GM19324 (cell line): ENCODE measurements around the gene CSF2RB.

ENCODE experiments used
- ATAC-seq: cut with Tn5 transposase; IDR thresholded peaks from one replicate; pipeline ENCODE4 v1.9.1; 2021; ENCODE audit warnings: mild to moderate bottlenecking, moderate library complexity; ENCODE audit not compliant: unreplicated experiment, low FRiP score

Gene CSF2RB

DNA sequence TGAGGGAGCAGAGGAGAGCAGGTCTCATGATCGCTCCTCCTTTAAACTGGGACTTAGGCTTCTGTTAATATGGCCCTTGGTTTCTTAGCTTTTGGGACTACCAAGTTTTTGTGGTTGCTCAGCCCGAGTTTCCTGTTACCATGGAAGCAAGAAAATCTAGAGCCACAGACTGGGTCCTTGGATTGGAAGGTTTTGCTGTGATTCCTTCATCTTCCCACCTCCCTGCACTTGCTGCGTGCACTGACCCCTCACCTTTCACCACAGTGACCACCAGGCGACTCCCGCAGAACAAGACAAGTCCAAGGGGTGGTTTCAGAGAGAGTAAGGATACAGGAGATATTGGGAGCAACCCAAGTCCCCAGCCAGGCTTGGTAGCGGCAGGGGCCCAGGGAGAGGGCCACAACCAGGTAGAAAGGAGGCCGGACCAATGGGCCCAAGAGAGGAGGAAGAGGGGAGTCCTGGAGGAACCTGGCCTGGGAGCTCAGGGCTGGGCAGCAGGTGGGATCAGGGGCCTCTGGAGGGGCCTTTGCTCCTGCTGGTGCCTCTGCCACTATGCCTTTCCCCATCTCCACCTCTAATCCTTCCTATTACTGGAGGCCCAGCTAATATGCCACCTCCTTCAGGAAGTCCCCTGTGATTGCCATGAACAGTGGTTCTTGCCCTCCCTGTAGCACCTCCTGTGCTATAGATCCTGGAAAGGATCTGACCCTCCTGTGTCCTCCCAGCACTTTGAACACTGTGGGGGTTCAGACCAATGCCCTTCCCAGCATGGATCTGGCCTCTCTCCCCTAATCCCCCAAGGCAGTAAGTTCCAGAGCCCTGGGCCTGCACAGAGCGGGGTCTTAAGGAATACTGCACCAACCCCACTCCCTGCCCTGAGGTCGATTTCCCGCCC lies 21.2 kb downstream of the CSF2RB start:
- no peak for ATAC-seq

- no peak for ATAC-seq
Observed at GRCh38 chr22:36935313-36935610, 21.8 kb downstream of the CSF2RB start.

DNA sequence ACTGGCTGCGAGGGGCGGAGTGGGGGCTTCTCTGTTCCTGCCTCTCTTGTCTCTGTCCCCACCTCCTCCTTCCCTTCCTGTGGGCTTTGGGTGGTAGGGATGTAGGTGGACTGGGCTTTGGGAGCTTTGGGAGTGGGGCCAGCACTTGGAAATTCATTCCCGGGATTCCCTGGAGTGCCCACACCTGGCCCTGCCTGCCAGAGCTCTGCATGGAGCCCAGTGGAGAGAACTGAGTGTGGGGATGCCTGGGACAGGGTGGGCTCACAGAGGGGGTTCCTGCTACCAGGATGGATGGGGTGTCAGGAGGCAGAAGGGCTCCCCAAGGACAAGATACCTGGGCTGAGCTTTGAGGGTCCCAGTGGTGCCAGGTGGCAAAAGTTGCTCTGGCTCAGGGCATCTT lies 22.3 kb downstream of the CSF2RB start:
- no peak for ATAC-seq

- ATAC-seq = no peak
Observed at GRCh38 chr22:36936362-36937116, 23.1 kb downstream of the CSF2RB start.

- ATAC-seq = no peak
Observed at GRCh38 chr22:36937319-36938027, 24.0 kb downstream of the CSF2RB start.

GRCh38 chr22:36938028-36938425 lies 24.6 kb downstream of the CSF2RB start:
- ATAC-seq = no peak

- no peak for ATAC-seq
Observed at GRCh38 chr22:36938886-36939285, 25.5 kb downstream of the CSF2RB start.

GRCh38 chr22:36940676-36941075 lies 27.2 kb downstream of the CSF2RB start:
- no peak for ATAC-seq

DNA sequence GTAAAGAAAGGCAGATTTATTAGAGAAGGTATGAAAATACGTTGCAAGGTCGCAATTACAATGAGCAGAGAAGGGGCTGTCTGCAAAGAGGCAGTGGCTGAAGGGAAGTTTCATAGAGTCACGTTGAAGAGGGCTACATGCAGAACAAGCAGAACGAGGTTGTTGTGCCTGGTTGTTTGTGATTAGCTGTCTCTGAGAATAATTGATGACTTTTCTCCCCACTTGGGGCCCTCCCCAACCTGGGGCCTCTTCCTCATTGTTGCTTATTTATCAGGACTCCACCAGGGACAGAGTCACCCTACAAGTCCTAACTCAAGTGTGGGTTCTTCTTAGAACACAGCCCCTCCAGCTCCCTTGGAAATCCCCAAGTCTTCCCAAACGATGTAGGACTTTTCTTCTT lies 29.1 kb downstream of the CSF2RB start:
- ATAC-seq = no peak

DNA sequence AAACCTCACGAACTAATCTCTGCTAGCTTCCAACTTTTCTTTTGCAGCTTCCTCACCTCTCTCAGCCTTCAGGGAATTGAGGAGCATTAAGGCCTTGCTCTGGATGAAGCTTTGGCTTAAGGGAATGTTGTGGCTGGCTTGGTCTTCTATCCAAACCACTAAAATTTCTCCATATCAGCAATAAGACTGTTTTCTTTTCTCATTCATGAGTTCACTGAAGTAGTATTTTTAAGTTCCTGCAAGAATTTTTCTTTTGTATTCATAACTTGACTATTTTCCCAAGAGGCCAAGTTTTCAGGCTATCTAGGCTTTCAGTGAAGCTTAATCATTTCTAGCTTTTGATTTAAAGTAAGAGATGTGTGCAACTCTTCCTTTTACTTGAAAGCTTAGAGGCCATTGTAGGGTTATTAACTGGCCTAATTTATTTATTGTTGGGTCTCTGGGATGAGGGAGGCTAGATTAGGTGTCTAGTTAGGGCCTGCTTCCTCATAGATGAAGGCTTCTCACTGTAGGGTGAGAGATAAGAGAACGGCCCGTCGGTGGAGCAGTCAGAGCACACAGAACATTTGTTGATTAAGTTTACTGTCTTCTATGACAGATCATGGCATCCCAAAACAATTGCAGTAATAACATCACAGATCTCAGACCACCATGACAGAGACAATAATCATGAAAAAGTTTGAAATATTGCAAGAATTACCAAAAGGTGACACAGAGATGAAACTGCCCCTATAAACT lies 33.2 kb downstream of the CSF2RB start:
- no peak for ATAC-seq

DNA sequence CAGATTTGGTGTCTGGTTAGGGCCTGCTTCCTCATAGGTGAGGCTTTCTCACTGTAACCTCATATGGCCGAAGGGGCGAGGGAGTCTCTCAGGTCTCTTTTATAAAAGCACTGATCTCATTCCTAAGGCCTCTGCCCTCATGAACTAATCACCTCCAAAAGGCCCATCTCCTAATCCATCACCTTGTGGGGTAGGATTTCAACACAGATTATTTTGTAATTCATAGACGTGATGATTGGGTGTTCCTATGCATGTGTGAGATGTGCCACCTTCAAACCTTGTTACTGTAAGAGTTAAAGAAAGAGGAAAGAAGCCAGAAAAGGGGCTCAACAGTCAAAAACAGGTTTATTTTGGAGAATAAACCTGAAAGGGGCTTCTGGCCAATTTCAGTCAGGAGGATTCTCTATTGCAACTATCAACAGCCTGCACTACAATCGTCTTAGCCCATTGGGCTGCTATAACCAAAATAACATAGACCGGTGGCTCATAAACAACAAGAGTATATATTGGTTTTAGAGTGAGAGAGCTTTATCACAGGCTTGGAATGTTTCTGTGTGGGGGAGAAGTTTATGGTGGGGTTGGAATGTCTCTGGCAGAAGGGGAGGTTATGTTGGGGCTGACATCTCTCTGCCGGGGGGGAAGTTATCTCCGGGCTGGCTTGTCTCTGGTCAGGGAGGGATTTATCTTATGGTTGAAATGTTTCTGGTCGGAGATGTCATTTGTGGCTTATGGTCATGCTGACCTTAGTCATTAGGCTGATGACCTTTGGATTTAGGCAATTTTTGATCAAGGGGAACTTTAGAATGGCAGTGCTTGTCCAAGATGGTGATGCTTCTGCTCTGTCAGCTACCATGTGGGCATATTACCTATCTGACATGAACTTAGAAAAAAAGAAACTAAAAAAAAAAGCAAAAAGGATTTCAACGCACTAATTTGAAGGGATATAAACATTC lies 35.1 kb downstream of the CSF2RB start:
- ATAC-seq = no peak

DNA sequence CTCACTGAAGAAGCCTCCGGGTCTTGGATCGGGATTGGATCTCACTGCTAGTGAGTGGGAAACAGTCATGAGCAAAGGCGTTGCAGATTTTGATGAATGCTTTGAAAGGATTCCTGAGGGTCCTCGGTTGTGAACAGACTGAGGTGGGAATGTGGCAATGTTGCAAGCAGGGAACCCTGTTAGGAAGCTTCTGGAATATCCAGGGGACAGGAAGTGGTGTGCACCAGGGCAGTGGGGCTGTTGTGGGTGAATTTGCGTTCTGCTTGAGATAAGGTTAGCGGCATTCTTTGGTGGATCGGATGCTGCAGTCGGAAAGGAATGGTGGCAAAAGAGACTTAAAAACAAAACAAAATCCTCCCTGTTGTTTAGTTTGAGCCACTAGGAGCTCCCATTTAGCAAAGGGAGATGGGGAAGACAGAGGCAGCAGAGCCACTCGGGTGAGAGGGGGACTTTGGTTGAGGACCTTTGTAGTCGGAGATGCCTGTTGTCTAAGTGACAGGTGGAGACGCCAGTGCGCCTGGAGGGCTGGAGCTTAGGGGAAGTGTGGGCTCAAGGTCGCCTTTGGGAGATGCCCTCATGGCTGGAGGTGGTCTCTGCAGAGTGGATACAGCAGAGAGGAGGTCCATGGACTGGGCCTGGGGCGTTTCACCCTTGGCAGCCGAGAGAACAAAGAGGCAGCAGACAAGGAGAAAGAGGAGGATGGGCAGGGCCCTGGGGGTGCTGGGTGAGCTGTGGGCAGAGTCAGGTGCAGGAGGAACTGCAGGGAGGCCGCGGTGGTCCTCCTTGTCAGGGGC lies 37.6 kb downstream of the CSF2RB start:
- no peak for ATAC-seq

- no peak for ATAC-seq
Observed at GRCh38 chr22:36951746-36952145, 38.3 kb downstream of the CSF2RB start.

DNA sequence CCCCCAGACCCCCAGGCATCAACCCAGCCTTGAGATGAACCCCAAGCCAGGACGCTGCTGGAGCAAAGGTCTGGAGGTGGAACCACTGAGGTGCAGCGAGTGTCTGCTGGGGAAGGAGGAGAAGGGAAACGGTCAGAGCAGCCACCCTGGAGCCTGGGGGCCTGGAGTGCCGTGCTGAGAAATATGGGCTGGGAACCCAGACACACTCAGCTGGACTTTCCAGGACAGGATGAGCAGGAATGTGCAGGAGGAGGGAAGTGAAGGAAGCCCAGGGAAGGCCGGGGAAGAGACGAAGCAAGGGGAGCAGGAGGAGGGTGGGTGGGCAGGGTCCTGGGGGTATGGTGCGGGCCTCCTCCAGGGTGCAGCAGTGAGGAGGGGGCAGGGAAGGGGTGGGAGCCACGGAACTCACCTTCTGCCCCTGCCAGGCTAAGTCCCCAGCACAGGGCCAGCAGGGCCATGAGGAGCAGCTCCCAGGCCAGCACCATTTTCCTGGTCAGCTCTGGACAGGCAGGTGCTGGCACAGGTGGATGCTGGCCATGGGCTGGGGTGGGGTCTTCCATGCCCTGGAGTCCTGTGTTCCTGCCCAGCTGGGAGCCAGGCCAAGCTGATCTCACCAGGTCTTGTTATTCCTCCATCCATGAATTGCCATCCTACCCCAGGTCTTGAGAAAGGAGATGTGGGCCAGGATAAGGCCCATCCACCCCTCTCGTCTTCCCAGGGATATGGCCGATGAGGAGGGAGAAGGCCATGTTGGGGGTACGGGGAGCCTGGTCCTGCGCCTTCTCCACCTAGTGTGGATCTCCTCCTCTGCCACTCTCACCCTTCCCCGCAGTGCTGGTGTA lies 40.0 kb downstream of the CSF2RB start:
- ATAC-seq = no peak

GRCh38 chr22:36954251-36955014 lies 41.0 kb downstream of the CSF2RB start:
- no peak for ATAC-seq

- no peak for ATAC-seq
Observed at GRCh38 chr22:36955691-36956090, 42.3 kb downstream of the CSF2RB start.

- ATAC-seq = no peak
Observed at GRCh38 chr22:36958366-36958765, 44.9 kb downstream of the CSF2RB start.
